GM23338 (cell line): Measurements from ENCODE around the gene LIPJ. TPM values are rescaled to one million over a fixed set of nuclear protein-coding genes. Genes with fewer than 3 reads are reported as not detected.

ENCODE experiments used
- ATAC-seq: fragments of 200-7000 bp; cut with Tn5 transposase; 3 replicates; pipeline ENCODE4 v1.9.1; 2020
- DNase-seq: peaks from one replicate; pipeline ENCODE4 v3.0.0-alpha.2; 2015; ENCODE audit warnings: low spot score
- H2AFZ ChIP-seq: fragments of 200-600 bp; sonication (generic); 2 replicates; pipeline ENCODE4 v1.8.0; 2016; ENCODE audit warnings: antibody characterized with exemption, mild to moderate bottlenecking, moderate library complexity
- H3F3A ChIP-seq: fragments of 200-600 bp; sonication (generic); replicated peaks from 2 replicates; pipeline ENCODE4 v1.8.0; 2017; ENCODE audit warnings: antibody characterized with exemption, mixed run types, low read depth
- H3K27ac ChIP-seq: fragments of 200-600 bp; sonication (generic); 2 replicates; pipeline ENCODE4 v1.6.1; 2016; ENCODE audit warnings: low read depth
- H3K27me3 ChIP-seq: fragments of 200-600 bp; sonication (generic); 2 replicates; pipeline ENCODE4 v1.8.0; 2016; ENCODE audit warnings: mild to moderate bottlenecking, mixed run types, moderate library complexity; ENCODE audit not compliant: insufficient read depth
- H3K36me3 ChIP-seq: fragments of 200-600 bp; sonication (generic); 2 replicates; pipeline ENCODE4 v1.8.0; 2016; ENCODE audit warnings: mild to moderate bottlenecking; ENCODE audit not compliant: insufficient read depth
- H3K4me1 ChIP-seq: fragments of 200-600 bp; sonication (generic); 2 replicates; pipeline ENCODE4 v1.8.0; 2016; ENCODE audit warnings: mild to moderate bottlenecking, moderate library complexity; ENCODE audit not compliant: insufficient read depth
- H3K4me2 ChIP-seq: fragments of 200-600 bp; sonication (generic); 2 replicates; pipeline ENCODE4 v1.7.1; 2017; ENCODE audit warnings: mixed run types
- H3K4me3 ChIP-seq: fragments of 200-600 bp; sonication (generic); 2 replicates; pipeline ENCODE4 v1.6.1; 2016; ENCODE audit warnings: mixed run types
- H3K79me2 ChIP-seq: fragments of 200-600 bp; sonication (generic); replicated peaks from 2 replicates; pipeline ENCODE4 v1.8.0; 2017; ENCODE audit warnings: mild to moderate bottlenecking; ENCODE audit not compliant: insufficient read depth
- H3K9me2 ChIP-seq: fragments of 200-600 bp; sonication (generic); 2 replicates; pipeline ENCODE4 v1.8.0; 2017; ENCODE audit not compliant: insufficient read depth
- H4K20me1 ChIP-seq: fragments of 200-600 bp; sonication (generic); replicated peaks from 2 replicates; pipeline ENCODE4 v1.8.0; 2017; ENCODE audit warnings: mild to moderate bottlenecking; ENCODE audit not compliant: insufficient read depth
- H3K27ac Mint-ChIP-seq: 2 replicates; pipeline ENCODE4 v1.8.0; 2020; ENCODE audit warnings: inconsistent platforms, mild to moderate bottlenecking, moderate library complexity, mixed read lengths
- H3K27me3 Mint-ChIP-seq: 3 replicates; pipeline ENCODE4 v1.8.0; 2022; ENCODE audit warnings: low read depth, mild to moderate bottlenecking, moderate library complexity, mixed read lengths, inconsistent platforms; ENCODE audit not compliant: insufficient read depth, poor library complexity
- H3K36me3 Mint-ChIP-seq: 3 replicates; pipeline ENCODE4 v1.8.0; 2021; ENCODE audit warnings: low read depth, mild to moderate bottlenecking, inconsistent platforms, moderate library complexity, mixed read lengths
- H3K4me1 Mint-ChIP-seq: 3 replicates; pipeline ENCODE4 v1.8.0; 2020; ENCODE audit warnings: mild to moderate bottlenecking, inconsistent platforms, mixed read lengths
- H3K4me3 Mint-ChIP-seq: 3 replicates; pipeline ENCODE4 v1.8.0; 2021; ENCODE audit warnings: moderate library complexity, mild to moderate bottlenecking, inconsistent platforms, mixed read lengths
- H3K9me3 Mint-ChIP-seq: 3 replicates; pipeline ENCODE4 v1.8.0; 2020; ENCODE audit warnings: moderate library complexity, mild to moderate bottlenecking, inconsistent platforms, mixed read lengths
- CTCF ChIP-seq, 2 experiments: fragments of 200-600 bp in 1 of 2; sonication (generic) in 1 of 2; conservative IDR thresholded peaks; 2 replicates each; pipeline versions ENCODE4 v1.5.1 to v1.6.1; 2016 to 2017; ENCODE audit warnings: antibody characterized with exemption in 2 of 2, low read depth in 2 of 2, mild to moderate bottlenecking in 2 of 2, moderate library complexity in 1 of 2
- JUNB ChIP-seq: IDR thresholded peaks from one replicate; pipeline ENCODE4 v1.6.1; 2016; ENCODE audit warnings: antibody characterized with exemption; ENCODE audit not compliant: unreplicated experiment
- STAT1 ChIP-seq: IDR thresholded peaks from one replicate; pipeline ENCODE4 v1.6.1; 2016; ENCODE audit warnings: antibody characterized with exemption; ENCODE audit not compliant: unreplicated experiment
- ZNF114 ChIP-seq: fragments of 250-450 bp; sonication (Bioruptor Pico); IDR thresholded peaks from 2 replicates; pipeline ENCODE4 v1.5.0; 2020; ENCODE audit warnings: mild to moderate bottlenecking, moderate library complexity
- ZNF331 ChIP-seq: fragments of 250-450 bp; sonication (Bioruptor Pico); IDR thresholded peaks from 2 replicates; pipeline ENCODE4 v1.5.0; 2020; ENCODE audit warnings: low read depth, mild to moderate bottlenecking, moderate library complexity
- ZNF462 ChIP-seq: fragments of 250-450 bp; sonication (Bioruptor Pico); IDR thresholded peaks from 2 replicates; pipeline ENCODE4 v1.5.0; 2020; ENCODE audit warnings: mild to moderate bottlenecking, moderate library complexity
- polyA plus RNA-seq: library from polyadenylated mRNA; unstranded; fragments of >200 nt; fragmentation: Nextera tagmentation; extraction: Ambion mirVana; gene quantifications from 2 replicates; pipeline ENCODE4 v1.2.1, GENCODE V29; 2016
- total RNA-seq: library from RNA; depleted of rRNA; stranded (reverse); fragments of >200 nt; shearing (Covaris generic); gene quantifications from 2 replicates; pipeline ENCODE4 v1.2.3, GENCODE V29; 2014

LIPJ gene
- total and polyA plus RNA-seq, 2 experiments from 2014 or later: 0.14 TPM; not detected in 1

DNA sequence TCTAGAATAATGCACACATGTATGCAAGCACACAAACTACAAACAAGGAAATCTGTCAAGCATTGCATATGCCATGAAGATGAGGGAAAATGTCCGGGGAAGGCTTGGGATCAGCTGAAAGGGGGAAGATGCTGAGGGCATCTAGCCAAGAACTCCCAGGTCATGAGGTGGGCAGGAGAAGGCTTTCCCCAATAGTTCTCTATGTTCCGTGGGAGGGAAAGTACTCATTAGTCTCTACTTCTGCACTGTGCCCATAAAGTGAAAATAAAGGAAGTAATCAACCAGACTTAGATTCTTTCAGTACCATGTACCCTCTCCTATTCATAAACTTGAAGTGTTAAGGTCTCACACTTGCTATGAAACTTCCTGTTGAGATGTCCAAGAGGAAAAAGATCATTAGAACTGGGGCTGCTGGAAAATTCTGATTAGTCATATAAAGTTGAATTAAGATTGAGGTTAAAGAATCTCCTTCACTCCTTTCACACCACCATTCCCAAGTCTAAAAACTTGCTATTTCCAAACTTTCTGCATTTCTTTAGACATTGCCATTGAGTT lies 60.6 kb downstream of the LIPJ start (continued):
- TF ChIP-seq ZNF462: no peak

GRCh38 chr10:88651101-88651551 lies 64.6 kb downstream of the LIPJ start:
- H3K27me3 Mint-ChIP-seq: no peaks in the 10 kb centered on the region
- Histone ChIP-seq H3K4me1 (no peaks in the 10 kb centered on the region), H3K9me2 (no peaks in the 10 kb centered on the region), H3K79me2 (no peaks in the 10 kb centered on the region), H3F3A (no peaks in the 10 kb centered on the region), H3K27ac (no peak overlapping the region), H3K27me3 (no peaks in the 10 kb centered on the region), H4K20me1 (no peaks in the 10 kb centered on the region), H3K36me3 (no peaks in the 10 kb centered on the region), H2AFZ (no peak overlapping the region), H3K4me3 (no peak overlapping the region), H3K4me2 (no peak overlapping the region)
- no peaks in the 10 kb centered on the region for H3K4me1 Mint-ChIP-seq
- ATAC-seq: no peak
- no peaks in the 10 kb centered on the region for H3K36me3 Mint-ChIP-seq
- H3K9me3 Mint-ChIP-seq: no peaks in the 10 kb centered on the region
- TF ChIP-seq ZNF331 (CRISPR knock-in tag): no peak
- TF ChIP-seq ZNF114 (CRISPR knock-in tag): no peak
- no peak overlapping the region for H3K4me3 Mint-ChIP-seq
- H3K27ac Mint-ChIP-seq: no peak overlapping the region
- no peak for DNase-seq

DNA sequence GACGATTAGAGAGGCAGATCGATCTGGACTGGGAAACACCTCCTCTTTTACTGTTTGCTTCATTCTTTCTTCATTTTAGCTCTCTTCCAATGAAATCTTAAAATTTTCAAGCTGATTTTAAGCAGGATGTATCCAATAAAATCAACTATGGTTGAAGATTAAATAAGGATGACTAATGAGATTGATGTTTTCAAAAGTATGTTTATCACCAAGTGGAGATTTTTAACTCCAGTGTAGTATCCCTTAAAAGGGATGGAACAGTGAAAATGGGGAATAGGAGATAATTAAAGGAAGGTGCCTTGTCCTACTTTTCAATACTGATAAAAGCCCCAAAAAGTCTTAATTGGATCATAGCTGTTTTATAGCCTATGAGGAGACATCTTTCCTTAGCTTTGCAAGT lies 66.1 kb downstream of the LIPJ start:
- Mint-ChIP-seq H3K4me3 (no peak overlapping the region), H3K27ac (no peak overlapping the region), H3K36me3 (no peaks in the 10 kb centered on the region), H3K9me3 (no peaks in the 10 kb centered on the region), H3K4me1 (no peaks in the 10 kb centered on the region), H3K27me3 (no peaks in the 10 kb centered on the region)
- no peaks in the 10 kb centered on the region for H3F3A ChIP-seq
- H2AFZ ChIP-seq: no peak overlapping the region
- H3K4me1 ChIP-seq: no peaks in the 10 kb centered on the region
- H3K27me3 ChIP-seq: no peaks in the 10 kb centered on the region
- H3K4me3 ChIP-seq: no peak overlapping the region
- H3K27ac ChIP-seq: no peak overlapping the region
- H4K20me1 ChIP-seq: no peaks in the 10 kb centered on the region
- no peaks in the 10 kb centered on the region for H3K36me3 ChIP-seq
- H3K9me2 ChIP-seq: no peaks in the 10 kb centered on the region
- TF ChIP-seq STAT1 (no peak), ZNF114 (CRISPR knock-in tag) (no peak), CTCF (conservative IDR thresholded peaks at IDR 0.05; ENCODE audit: low read depth in 2 of 2) (no peak), JUNB (no peak)
- no peak for DNase-seq
- H3K4me2 ChIP-seq: no peak overlapping the region
- H3K79me2 ChIP-seq: no peaks in the 10 kb centered on the region
- ATAC-seq: no peak
